ENCODE results near the gene FOXK1. TPM values are rescaled to one million over a fixed set of nuclear protein-coding genes. Genes with fewer than 3 reads are reported as not detected.

FOXK1 gene
- total and polyA plus RNA-seq, 9 donors, result 5.8 to 43.9 (median 32.6) TPM

- no peaks in the 10 kb centered on the region for H3K4me1 ChIP-seq (ENCODE audit: insufficient read depth)
- whole genome bisulfite sequencing, 3 donors, result 90 to 93% (median 90%) methylated on average over 34 to 36 of the region's 36 CpGs
- no peaks in the 10 kb centered on the region for H3K27me3 ChIP-seq
- H3K27ac ChIP-seq, result no peak overlapping the region
- no peak overlapping the region for H3K4me3 ChIP-seq
- intact Hi-C loops (cut with DNase I), result loop anchor here in 3 of 4 donors (5.0 to 10.0 kb wide), 3 partner anchors 112 to 140 kb away; no protein-coding TSS in a partner anchor
- H3K36me3 ChIP-seq, result no peaks in the 10 kb centered on the region
- no peaks in the 10 kb centered on the region for H3K9me3 ChIP-seq
- TF ChIP-seq CTCF (IDR thresholded peaks at IDR 0.05) (no peak), EP300 (IDR thresholded peaks at IDR 0.05) (no peak), POLR2A (IDR thresholded peaks at IDR 0.05) (no peak)
- no peak for DNase-seq
These were observed 72.4 kb downstream of the FOXK1 start for GRCh38 chr7:4754433-4755010.

- 91 to 93% (median 91%) methylated on average over 24 of the region's 24 CpGs for WGBS, 3 donors
- H3K9me3 ChIP-seq, result no peaks in the 10 kb centered on the region
- no peaks in the 10 kb centered on the region for H3K4me1 ChIP-seq (ENCODE audit: insufficient read depth)
- intact Hi-C loops (cut with DNase I), result loop anchor here in 2 of 4 donors (10.0 kb wide), 1 partner anchor 140 kb away; no protein-coding TSS in a partner anchor
- no peak for DNase-seq
- no peaks in the 10 kb centered on the region for H3K27me3 ChIP-seq
- H3K27ac ChIP-seq, result no peak overlapping the region
- no peak overlapping the region for H3K4me3 ChIP-seq
- H3K36me3 ChIP-seq, result no peaks in the 10 kb centered on the region
- TF ChIP-seq CTCF (IDR thresholded peaks at IDR 0.05), result no peak
- TF ChIP-seq EP300 (IDR thresholded peaks at IDR 0.05), result no peak
- no peak for TF ChIP-seq POLR2A (IDR thresholded peaks at IDR 0.05)
These were observed 73.0 kb downstream of the FOXK1 start for GRCh38 chr7:4755045-4755444.

DNA sequence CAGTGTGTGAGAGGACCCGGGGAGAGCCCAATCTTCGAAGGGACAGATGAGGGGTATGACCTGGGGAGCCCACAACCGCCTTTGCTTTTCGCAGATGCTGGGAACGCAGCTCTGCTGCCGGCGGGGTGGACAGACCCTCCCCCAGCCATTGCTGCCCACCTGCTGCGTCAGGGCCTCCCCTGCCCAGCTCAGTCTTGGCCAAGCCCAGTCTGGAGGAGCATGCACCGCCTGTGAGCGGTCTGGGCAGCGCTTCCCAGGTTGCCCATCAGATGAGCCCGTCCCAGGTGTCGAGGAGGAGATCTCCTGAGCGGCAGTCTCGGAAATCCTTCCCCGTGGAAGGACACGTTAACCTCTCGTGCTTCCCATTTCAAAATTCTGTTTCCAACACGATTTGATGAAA is 76.0 kb downstream of the FOXK1 start:
- Histone ChIP-seq H3K36me3 (no peaks in the 10 kb centered on the region), H3K27me3 (no peaks in the 10 kb centered on the region), H3K27ac (no peak overlapping the region), H3K9me3 (no peaks in the 10 kb centered on the region), H3K4me3 (no peak overlapping the region), H3K4me1 (ENCODE audit: insufficient read depth) (no peaks in the 10 kb centered on the region)
- intact Hi-C loops (cut with DNase I), result loop anchor here in 2 of 4 donors (10.0 kb wide), 1 partner anchor 143 kb away; no protein-coding TSS in a partner anchor
- TF ChIP-seq POLR2A (IDR thresholded peaks at IDR 0.05), result no peak
- TF ChIP-seq CTCF (IDR thresholded peaks at IDR 0.05), result no peak
- TF ChIP-seq EP300 (IDR thresholded peaks at IDR 0.05), result no peak
- no peak for DNase-seq
- WGBS, 3 donors, result 91 to 93% (median 92%) methylated on average over 19 of the region's 19 CpGs

DNA sequence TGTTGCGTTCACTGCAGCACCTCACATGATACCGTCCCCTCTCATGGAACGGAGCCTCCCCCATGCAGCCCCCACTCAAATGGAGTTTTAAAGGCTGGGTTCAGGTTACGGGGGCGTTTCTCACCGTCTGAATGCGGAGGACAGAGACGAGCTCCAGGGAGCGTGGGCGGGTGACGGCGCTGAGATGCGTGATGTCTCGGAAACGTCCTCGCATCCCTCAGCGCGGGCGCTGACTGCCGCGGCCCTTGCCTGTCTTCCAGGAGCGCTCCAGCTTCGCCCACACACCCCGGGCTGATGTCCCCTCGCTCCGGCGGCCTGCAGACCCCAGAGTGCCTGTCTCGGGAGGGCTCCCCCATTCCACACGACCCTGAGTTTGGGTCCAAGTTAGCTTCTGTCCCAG is 76.7 kb downstream of the FOXK1 start:
- Histone ChIP-seq H3K36me3 (no peaks in the 10 kb centered on the region), H3K4me3 (no peak overlapping the region), H3K9me3 (no peaks in the 10 kb centered on the region), H3K27me3 (no peaks in the 10 kb centered on the region), H3K4me1 (ENCODE audit: insufficient read depth) (no peaks in the 10 kb centered on the region), H3K27ac (no peak overlapping the region)
- intact Hi-C loops (cut with DNase I), result loop anchor here in 2 of 4 donors (10.0 kb wide), 1 partner anchor 144 kb away; no protein-coding TSS in a partner anchor
- TF ChIP-seq CTCF (IDR thresholded peaks at IDR 0.05) (no peak), POLR2A (IDR thresholded peaks at IDR 0.05) (no peak)
- WGBS, 3 donors, result 90 to 93% (median 92%) methylated on average over 29 of the region's 29 CpGs
- DNase-seq, result no peak

All from ovary (tissue), 9 donors.